Limb (tissue), 2 donors: Measurements from ENCODE around the gene IL17D.
"Not testable (repeated sequence)": the region's sequence is repeated elsewhere in the genome, so short reads cannot be mapped to it uniquely, and the experiment has no call there.

ENCODE experiments used
- DNase-seq, 2 donors: peaks; one replicate each; pipeline ENCODE4 v3.0.0-alpha.2; 2016; ENCODE audit errors: extremely low spot score in 2 of 2

Gene IL17D

GRCh38 chr13:20702915-20703779 lies at the start of gene IL17D:
IL17D (plus strand) TSS chr13:20703699; CDS start chr13:20704002, 303 bp downstream.
- DNase-seq = peak in 1 of 2 donors; percentile 76

- DNase-seq = no peak
These were observed 49.3 kb upstream of the IL17D start for GRCh38 chr13:20654156-20654555.

GRCh38 chr13:20658451-20659040 lies 45.0 kb upstream of the IL17D start:
- DNase-seq = no peak

GRCh38 chr13:20664351-20664750 lies 39.1 kb upstream of the IL17D start:
- DNase-seq = no peak

- no peak for DNase-seq
These were observed 36.6 kb upstream of the IL17D start for GRCh38 chr13:20666948-20667347.

- DNase-seq = no peak
These were observed 35.6 kb upstream of the IL17D start for GRCh38 chr13:20667857-20668437.

GRCh38 chr13:20669162-20669561 lies 34.3 kb upstream of the IL17D start:
- no peak for DNase-seq

- no peak for DNase-seq
These were observed 31.7 kb upstream of the IL17D start for GRCh38 chr13:20671789-20672188.

- DNase-seq = no peak
These were observed 30.7 kb upstream of the IL17D start for GRCh38 chr13:20672772-20673171.

- no peak for DNase-seq
These were observed 29.8 kb upstream of the IL17D start for GRCh38 chr13:20673715-20674114.

- no peak for DNase-seq
These were observed 27.3 kb upstream of the IL17D start for GRCh38 chr13:20676213-20676612.

- DNase-seq = not testable (repeated sequence)
These were observed 24.9 kb upstream of the IL17D start for GRCh38 chr13:20678606-20679005.

- DNase-seq = no peak
These were observed 23.6 kb upstream of the IL17D start for GRCh38 chr13:20679879-20680278.

- no peak for DNase-seq
These were observed 23.0 kb upstream of the IL17D start for GRCh38 chr13:20680416-20681080.

- not testable (repeated sequence) for DNase-seq
These were observed 22.0 kb upstream of the IL17D start for GRCh38 chr13:20681481-20681880.

GRCh38 chr13:20682061-20682460 lies 21.4 kb upstream of the IL17D start:
- no peak for DNase-seq

- DNase-seq = no peak
These were observed 19.5 kb upstream of the IL17D start for GRCh38 chr13:20684041-20684440.

- DNase-seq = no peak
These were observed 19.0 kb upstream of the IL17D start for GRCh38 chr13:20684546-20684945.

GRCh38 chr13:20685092-20685491 lies 18.4 kb upstream of the IL17D start:
- no peak for DNase-seq

- DNase-seq = no peak
These were observed 17.3 kb upstream of the IL17D start for GRCh38 chr13:20686167-20686566.

GRCh38 chr13:20686863-20687579 lies 16.5 kb upstream of the IL17D start:
- DNase-seq = no peak
